IPS-18a (cell line): Measurements from ENCODE around the gene WRNIP1.
"Not testable (repeated sequence)": the region's sequence is repeated elsewhere in the genome, so short reads cannot be mapped to it uniquely, and the experiment has no call there.

Experiments used
- H3K27ac ChIP-seq: one replicate; pipeline ENCODE4 v1.5.1; 2013; ENCODE audit warnings: low read length
- H3K27me3 ChIP-seq: one replicate; pipeline ENCODE4 v1.6.1; 2013; ENCODE audit warnings: mild to moderate bottlenecking, low read length; ENCODE audit not compliant: control insufficient read depth, insufficient read depth
- H3K36me3 ChIP-seq: one replicate; pipeline ENCODE4 v1.6.1; 2013; ENCODE audit warnings: low read depth, low read length; ENCODE audit not compliant: control insufficient read depth
- H3K4me1 ChIP-seq: one replicate; pipeline ENCODE4 v1.6.1; 2013; ENCODE audit warnings: low read depth, low read length; ENCODE audit not compliant: control insufficient read depth
- H3K4me3 ChIP-seq: one replicate; pipeline ENCODE4 v1.5.1; 2013; ENCODE audit warnings: low read length
- H3K9ac ChIP-seq: one replicate; pipeline ENCODE4 v1.6.1; 2013; ENCODE audit warnings: mild to moderate bottlenecking, low read length, moderate library complexity
- H3K9me3 ChIP-seq: one replicate; pipeline ENCODE4 v1.6.1; 2013; ENCODE audit warnings: low read depth, low read length; ENCODE audit not compliant: control insufficient read depth

Gene WRNIP1

GRCh38 chr6:2792330-2793110, 27.3 kb downstream of the WRNIP1 start:
- Histone ChIP-seq H3K27me3 (no peaks in the 10 kb centered on the region), H3K9me3 (no peaks in the 10 kb centered on the region), H3K36me3 (no peaks in the 10 kb centered on the region), H3K4me3 (no peak overlapping the region), H3K27ac (no peak overlapping the region), H3K4me1 (peaks cover 4% of the 10 kb centered on the region), H3K9ac (no peak overlapping the region)

- H3K4me3 ChIP-seq = no peak overlapping the region
- H3K27ac ChIP-seq = no peak overlapping the region
- no peaks in the 10 kb centered on the region for H3K36me3 ChIP-seq
- H3K9me3 ChIP-seq = no peaks in the 10 kb centered on the region
- H3K9ac ChIP-seq = no peak overlapping the region
- H3K27me3 ChIP-seq = no peaks in the 10 kb centered on the region
- peaks cover 4% of the 10 kb centered on the region for H3K4me1 ChIP-seq
These were observed 28.4 kb downstream of the WRNIP1 start for GRCh38 chr6:2793534-2794151.

- Histone ChIP-seq H3K4me3 (no peak overlapping the region), H3K27ac (no peak overlapping the region), H3K27me3 (no peaks in the 10 kb centered on the region), H3K9me3 (no peaks in the 10 kb centered on the region), H3K36me3 (no peaks in the 10 kb centered on the region), H3K4me1 (peaks cover 4% of the 10 kb centered on the region), H3K9ac (no peak overlapping the region)
These were observed 29.1 kb downstream of the WRNIP1 start for GRCh38 chr6:2794171-2794730.

- no peaks in the 10 kb centered on the region for H3K36me3 ChIP-seq
- H3K27me3 ChIP-seq = no peaks in the 10 kb centered on the region
- H3K9ac ChIP-seq = no peak overlapping the region
- H3K27ac ChIP-seq = no peak overlapping the region
- peaks cover 4% of the 10 kb centered on the region for H3K4me1 ChIP-seq
- H3K9me3 ChIP-seq = no peaks in the 10 kb centered on the region
- no peak overlapping the region for H3K4me3 ChIP-seq
These were observed 30.0 kb downstream of the WRNIP1 start for GRCh38 chr6:2795162-2795561.

GRCh38 chr6:2795956-2796355, 30.8 kb downstream of the WRNIP1 start:
- Histone ChIP-seq H3K36me3 (no peaks in the 10 kb centered on the region), H3K27me3 (no peaks in the 10 kb centered on the region), H3K9me3 (no peaks in the 10 kb centered on the region), H3K4me3 (no peak overlapping the region), H3K9ac (no peak overlapping the region), H3K27ac (no peak overlapping the region), H3K4me1 (peaks cover under 1% of the 10 kb centered on the region)

GRCh38 chr6:2796861-2797260, 31.7 kb downstream of the WRNIP1 start:
- no peak overlapping the region for H3K9ac ChIP-seq
- H3K4me1 ChIP-seq = no peaks in the 10 kb centered on the region
- H3K27me3 ChIP-seq = no peaks in the 10 kb centered on the region
- H3K4me3 ChIP-seq = no peak overlapping the region
- H3K27ac ChIP-seq = no peak overlapping the region
- H3K9me3 ChIP-seq = no peaks in the 10 kb centered on the region
- no peaks in the 10 kb centered on the region for H3K36me3 ChIP-seq

GRCh38 chr6:2797564-2798031, 32.4 kb downstream of the WRNIP1 start:
- Histone ChIP-seq H3K9me3 (no peaks in the 10 kb centered on the region), H3K27ac (no peak overlapping the region), H3K27me3 (no peaks in the 10 kb centered on the region), H3K4me3 (no peak overlapping the region), H3K4me1 (no peaks in the 10 kb centered on the region), H3K36me3 (no peaks in the 10 kb centered on the region), H3K9ac (no peak overlapping the region)

- Histone ChIP-seq H3K4me1 (no peaks in the 10 kb centered on the region), H3K9me3 (no peaks in the 10 kb centered on the region), H3K27ac (no peak overlapping the region), H3K36me3 (no peaks in the 10 kb centered on the region), H3K27me3 (no peaks in the 10 kb centered on the region), H3K4me3 (no peak overlapping the region), H3K9ac (no peak overlapping the region)
These were observed 33.5 kb downstream of the WRNIP1 start for GRCh38 chr6:2798586-2799134.

- H3K4me3 ChIP-seq = no peak overlapping the region
- H3K36me3 ChIP-seq = no peaks in the 10 kb centered on the region
- H3K4me1 ChIP-seq = no peaks in the 10 kb centered on the region
- no peak overlapping the region for H3K9ac ChIP-seq
- no peaks in the 10 kb centered on the region for H3K27me3 ChIP-seq
- no peak overlapping the region for H3K27ac ChIP-seq
- H3K9me3 ChIP-seq = no peaks in the 10 kb centered on the region
These were observed 34.8 kb downstream of the WRNIP1 start for GRCh38 chr6:2799936-2800527.

GRCh38 chr6:2800552-2801316, 35.5 kb downstream of the WRNIP1 start:
- Histone ChIP-seq H3K4me3 (no peak overlapping the region), H3K27me3 (no peaks in the 10 kb centered on the region), H3K9ac (no peak overlapping the region), H3K9me3 (no peaks in the 10 kb centered on the region), H3K36me3 (no peaks in the 10 kb centered on the region), H3K4me1 (no peaks in the 10 kb centered on the region), H3K27ac (no peak overlapping the region)

GRCh38 chr6:2801687-2802086, 36.5 kb downstream of the WRNIP1 start:
- not testable (repeated sequence) for H3K36me3 ChIP-seq, H3K9me3 ChIP-seq, H3K27ac ChIP-seq, H3K27me3 ChIP-seq, H3K9ac ChIP-seq, H3K4me3 ChIP-seq, H3K4me1 ChIP-seq
